GM21515 (cell line): ENCODE measurements around the gene KIAA1755.
"Not testable (repeated sequence)": the region's sequence is repeated elsewhere in the genome, so short reads cannot be mapped to it uniquely, and the experiment has no call there.

Source experiments
- ATAC-seq: cut with Tn5 transposase; IDR thresholded peaks from one replicate; pipeline ENCODE4 v1.9.1; 2021; ENCODE audit not compliant: unreplicated experiment

KIAA1755 gene

GRCh38 chr20:38290829-38291814, 30.6 kb upstream of the KIAA1755 start:
- no peak for ATAC-seq

DNA sequence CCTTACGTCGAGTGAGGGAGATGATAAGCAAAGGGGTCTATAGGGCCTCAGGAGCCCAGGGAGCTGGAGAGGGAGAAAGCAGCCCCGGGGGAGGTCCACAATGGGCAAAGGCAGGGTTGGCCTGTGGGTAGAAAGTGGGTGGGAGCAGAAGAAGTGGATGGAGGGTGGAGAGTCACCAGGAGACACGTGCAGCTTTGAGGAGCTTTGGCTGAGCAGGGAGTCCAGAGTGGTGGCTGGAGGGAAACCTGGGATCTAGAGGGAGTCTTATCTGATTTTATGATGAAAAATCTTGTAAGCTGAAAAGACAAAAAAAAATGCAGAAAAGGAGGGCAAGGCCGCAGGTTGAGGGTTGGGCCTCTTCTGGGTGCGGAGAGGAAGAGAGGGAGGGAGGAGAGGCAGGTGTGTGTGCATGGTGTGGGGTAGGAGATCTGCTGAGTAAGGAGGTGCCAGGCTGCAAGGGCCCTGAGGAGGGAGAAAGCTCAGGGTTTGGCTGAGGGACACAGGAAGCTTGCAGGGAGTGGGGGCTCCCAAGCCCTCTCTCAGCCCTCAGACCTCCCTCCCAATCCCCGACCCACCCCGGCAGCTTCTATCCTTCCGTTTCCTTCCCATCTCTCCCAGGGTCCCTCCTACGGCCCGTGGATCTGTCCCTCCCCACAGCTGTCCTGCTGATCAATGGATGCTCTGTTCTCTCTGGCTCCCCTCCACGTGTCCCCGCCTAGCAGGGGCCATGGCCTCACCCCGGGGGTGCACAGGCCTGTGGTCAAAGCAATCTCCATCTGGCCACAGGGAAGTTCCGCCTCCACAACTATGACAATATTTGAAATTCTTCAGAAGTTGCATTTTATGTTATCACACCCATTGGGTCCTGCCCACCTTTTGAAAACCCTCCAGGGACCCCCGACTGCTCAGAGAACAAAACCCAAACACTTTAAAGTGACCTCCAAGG, 26.3 kb upstream of the KIAA1755 start:
- ATAC-seq = no peak

- no peak for ATAC-seq
Observed at GRCh38 chr20:38284893-38285444, 24.4 kb upstream of the KIAA1755 start.

DNA sequence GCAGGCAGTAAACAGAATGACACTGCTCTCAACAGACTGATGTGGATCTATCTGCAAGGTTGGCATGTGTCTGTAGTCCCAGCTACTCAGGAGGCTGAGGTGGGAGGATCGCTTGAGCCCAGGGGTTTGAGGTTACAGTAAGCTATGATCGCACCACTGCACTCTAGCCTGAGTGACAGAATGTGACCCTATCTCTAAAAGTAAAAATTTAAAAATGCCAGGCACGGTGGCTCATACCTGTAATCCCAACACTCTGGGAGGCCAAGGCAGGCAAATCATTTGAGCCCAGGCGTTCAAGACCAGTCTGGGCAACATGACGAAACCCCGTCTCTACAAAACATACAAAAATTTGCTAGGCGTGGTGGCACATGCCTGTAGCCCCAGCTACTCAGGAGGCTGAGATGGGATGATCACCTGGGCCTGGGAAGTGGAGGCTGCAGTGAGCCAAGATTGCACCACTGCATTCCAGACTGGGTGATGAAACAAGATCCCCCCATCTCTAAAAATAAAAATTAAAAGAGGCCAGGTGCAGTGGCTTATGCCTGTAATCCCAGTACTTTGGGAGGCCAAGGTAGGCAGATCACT, 23.6 kb upstream of the KIAA1755 start:
- not testable (repeated sequence) for ATAC-seq

GRCh38 chr20:38283236-38283635, 22.7 kb upstream of the KIAA1755 start:
- ATAC-seq = no peak

- ATAC-seq = not testable (repeated sequence)
Observed at GRCh38 chr20:38281176-38281915, 20.8 kb upstream of the KIAA1755 start.

GRCh38 chr20:38278763-38279162, 18.2 kb upstream of the KIAA1755 start:
- no peak for ATAC-seq

GRCh38 chr20:38278131-38278530, 17.6 kb upstream of the KIAA1755 start:
- no peak for ATAC-seq

DNA sequence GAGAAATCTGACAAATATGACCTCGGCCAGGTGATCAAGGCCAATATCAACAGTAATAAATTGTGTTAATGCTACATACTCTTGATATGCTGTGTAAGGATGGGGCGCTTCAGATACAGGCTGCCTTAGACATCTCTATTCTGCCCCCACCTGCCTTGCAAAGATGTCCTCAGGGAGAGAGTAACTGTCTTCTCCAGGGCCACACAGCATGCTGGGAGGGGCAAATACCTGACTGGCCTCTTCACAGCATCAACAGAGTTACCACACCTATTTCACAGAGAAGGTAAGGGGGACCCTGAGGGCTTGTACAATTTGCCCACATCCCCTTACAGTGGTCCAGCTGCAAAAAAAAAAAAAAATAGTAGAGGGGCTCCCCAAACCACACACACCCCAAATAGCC, 17.2 kb upstream of the KIAA1755 start:
- ATAC-seq = no peak

DNA sequence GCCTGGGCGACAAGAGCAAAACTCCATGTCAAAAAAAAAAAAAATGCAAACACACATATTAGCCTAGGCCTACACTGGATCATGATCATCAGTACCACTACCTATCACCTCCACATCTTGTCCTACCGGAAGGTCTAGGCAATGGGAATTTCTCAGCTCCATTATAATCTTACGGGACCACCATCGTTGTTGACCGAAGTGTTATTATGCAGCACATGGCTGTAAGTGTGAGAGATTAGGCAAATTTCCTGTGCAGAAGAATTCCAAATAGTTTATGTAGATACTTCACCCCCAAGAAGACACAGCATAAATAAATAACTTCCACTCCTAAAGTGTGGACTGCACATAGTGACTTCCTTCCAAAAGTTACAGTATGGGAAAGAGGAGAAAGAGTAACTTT, 16.8 kb upstream of the KIAA1755 start:
- ATAC-seq = no peak

GRCh38 chr20:38275815-38276550, 15.4 kb upstream of the KIAA1755 start:
- no peak for ATAC-seq

DNA sequence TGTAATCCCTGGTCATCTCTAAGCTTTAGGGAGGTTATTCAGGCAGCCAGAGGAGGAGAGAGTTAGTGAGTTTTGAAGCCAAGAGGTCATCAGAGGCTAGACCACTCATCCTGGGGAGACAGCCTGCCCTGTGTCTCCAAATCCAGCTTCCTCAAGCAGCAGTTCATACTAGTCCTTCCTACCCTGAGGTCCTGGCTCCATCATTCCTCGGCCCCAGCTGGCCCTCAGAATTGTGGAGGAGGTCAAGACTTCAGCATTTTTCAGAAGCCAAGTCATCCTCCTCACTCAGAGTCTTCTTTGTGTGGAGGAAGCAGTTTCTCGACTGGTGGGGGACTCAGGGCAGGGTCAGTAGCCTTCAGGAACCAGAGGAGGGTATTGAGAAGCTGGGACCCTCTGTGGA, 12.4 kb upstream of the KIAA1755 start:
- no peak for ATAC-seq

- no peak for ATAC-seq
Observed at GRCh38 chr20:38272398-38272797, 11.9 kb upstream of the KIAA1755 start.

DNA sequence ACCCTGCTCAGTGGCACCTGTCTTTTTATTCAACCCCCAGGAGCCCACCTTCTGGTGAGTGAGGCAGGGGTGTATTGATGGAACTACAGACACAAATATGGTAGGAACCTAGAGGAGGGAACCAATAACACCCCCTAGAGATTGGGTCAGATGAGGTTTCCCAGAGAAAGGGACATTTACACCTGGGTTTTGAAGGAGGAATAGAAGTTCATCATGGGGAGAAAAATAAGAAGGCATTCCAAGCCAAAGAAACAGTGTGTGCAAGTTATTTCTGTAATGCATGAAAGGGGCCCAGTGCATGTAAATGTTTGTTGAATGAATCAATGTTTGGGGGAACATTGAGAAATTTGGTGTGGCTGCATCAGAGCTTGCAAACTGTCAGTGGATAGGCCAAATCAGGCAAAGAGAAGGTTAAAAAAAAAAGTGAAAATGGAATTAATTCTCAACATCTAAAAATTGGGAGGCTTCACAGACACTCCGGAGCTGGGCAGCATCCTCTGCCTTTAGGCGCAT, 11.1 kb upstream of the KIAA1755 start:
- ATAC-seq = no peak

DNA sequence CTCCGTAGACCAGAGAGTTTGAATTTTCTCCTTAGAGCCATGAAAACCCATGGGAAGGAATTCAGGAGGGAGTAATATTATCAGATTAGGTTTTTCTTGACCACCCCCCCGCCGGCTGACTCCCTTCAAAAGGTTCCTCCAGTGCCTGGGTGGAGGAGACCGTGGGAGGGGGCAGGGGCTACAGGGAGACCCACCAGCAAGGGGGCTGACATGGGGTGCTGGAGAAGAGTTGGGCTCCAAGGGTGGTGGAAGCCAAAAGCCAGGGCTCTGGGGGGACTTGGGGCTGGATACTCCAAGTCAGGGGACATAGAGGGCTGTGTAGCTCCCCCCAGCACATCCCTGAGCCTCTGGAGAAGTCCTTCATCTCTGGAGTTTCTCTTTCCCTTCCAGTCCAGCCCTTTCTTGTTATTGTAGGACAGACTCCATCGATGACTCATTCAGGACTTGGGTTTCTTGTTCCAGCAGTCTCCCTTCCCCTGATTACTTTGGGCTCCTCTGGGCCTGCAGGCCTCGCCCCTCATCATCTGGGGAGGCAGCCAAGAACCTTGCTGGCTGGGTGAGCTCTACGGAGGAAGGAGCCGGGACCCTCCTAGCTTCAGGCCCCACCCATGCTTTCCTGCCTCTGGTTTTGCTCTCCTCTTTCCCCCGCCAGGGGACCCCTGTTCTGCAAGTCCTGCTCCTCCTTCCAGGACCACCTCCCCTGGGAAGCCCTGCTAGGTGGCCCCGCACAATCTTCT, 10.5 kb upstream of the KIAA1755 start:
- no peak for ATAC-seq

- no peak for ATAC-seq
Observed at GRCh38 chr20:38269715-38270114, 9.2 kb upstream of the KIAA1755 start.

- ATAC-seq = no peak
Observed at GRCh38 chr20:38269040-38269439, 8.5 kb upstream of the KIAA1755 start.

- no peak for ATAC-seq
Observed at GRCh38 chr20:38267901-38268514, 7.5 kb upstream of the KIAA1755 start.
